Mesenchymal stem cell (in vitro differentiated cells and primary cell): Measurements from ENCODE around the gene TYR.
"Not testable (repeated sequence)": the region's sequence is repeated elsewhere in the genome, so short reads cannot be mapped to it uniquely, and the experiment has no call there.

Experiments used
- DNase-seq: peaks from one replicate; pipeline ENCODE4 v3.0.0-alpha.2; 2013
- H2AFZ ChIP-seq: one replicate; pipeline ENCODE4 v1.6.1; 2013; ENCODE audit warnings: low read depth, mild to moderate bottlenecking, control low read depth, inconsistent platforms, low read length, moderate library complexity
- H2AK5ac ChIP-seq: 2 replicates; pipeline ENCODE4 v1.6.1; 2013; ENCODE audit warnings: low read length, moderate library complexity, mild to moderate bottlenecking, inconsistent platforms; ENCODE audit not compliant: severe bottlenecking
- H2BK120ac ChIP-seq: one replicate; pipeline ENCODE4 v1.6.1; 2013; ENCODE audit warnings: low read depth, mild to moderate bottlenecking, inconsistent platforms, low read length, moderate library complexity
- H2BK12ac ChIP-seq, 2 experiments: one replicate each; pipeline ENCODE4 v1.6.1; 2013; ENCODE audit warnings: inconsistent platforms in 2 of 2, low read length in 2 of 2, mild to moderate bottlenecking in 2 of 2, moderate library complexity in 2 of 2, control low read depth in 1 of 2
- H2BK15ac ChIP-seq: one replicate; pipeline ENCODE4 v1.6.1; 2013; ENCODE audit warnings: mild to moderate bottlenecking, low read depth, inconsistent platforms; ENCODE audit not compliant: poor library complexity, severe bottlenecking
- H2BK5ac ChIP-seq: 2 replicates; pipeline ENCODE4 v1.6.1; 2013; ENCODE audit warnings: low read depth, mild to moderate bottlenecking, low read length, control low read depth, inconsistent platforms; ENCODE audit not compliant: poor library complexity, severe bottlenecking
- H3K14ac ChIP-seq, 2 experiments: one replicate each; pipeline ENCODE4 v1.6.1; 2013; ENCODE audit warnings: inconsistent platforms in 2 of 2, low read length in 2 of 2, control low read depth in 1 of 2, mild to moderate bottlenecking in 1 of 2, moderate library complexity in 1 of 2
- H3K18ac ChIP-seq, 2 experiments: one replicate each; pipeline ENCODE4 v1.6.1; 2013; ENCODE audit warnings: inconsistent platforms in 2 of 2, low read length in 2 of 2, control low read depth in 1 of 2, low read depth in 1 of 2, mild to moderate bottlenecking in 1 of 2
- H3K23ac ChIP-seq, 2 experiments: one replicate each; pipeline ENCODE4 v1.6.1; 2013; ENCODE audit warnings: inconsistent platforms in 2 of 2, low read length in 2 of 2, mild to moderate bottlenecking in 2 of 2, moderate library complexity in 2 of 2, control low read depth in 1 of 2
- H3K27ac ChIP-seq: 2 replicates; pipeline ENCODE4 v1.5.1; 2013; ENCODE audit warnings: mild to moderate bottlenecking, moderate library complexity, low read length, control low read depth, inconsistent platforms; ENCODE audit not compliant: poor library complexity, severe bottlenecking
- H3K27me3 ChIP-seq, 2 experiments: 2 replicates each; pipeline versions ENCODE4 v1.6.1 to v1.7.0; 2013; ENCODE audit warnings: low read length in 2 of 2, mild to moderate bottlenecking in 2 of 2, moderate library complexity in 2 of 2, control low read depth in 1 of 2, inconsistent platforms in 1 of 2; ENCODE audit not compliant: control insufficient read depth in 1 of 2, insufficient read depth in 1 of 2
- H3K36me3 ChIP-seq, 2 experiments: 2 replicates each; pipeline versions ENCODE4 v1.6.1 to v1.7.0; 2013; ENCODE audit warnings: low read length in 2 of 2, control low read depth in 1 of 2, inconsistent platforms in 1 of 2, low read depth in 1 of 2, mild to moderate bottlenecking in 1 of 2; ENCODE audit not compliant: insufficient read depth in 2 of 2, control insufficient read depth in 1 of 2
- H3K4ac ChIP-seq, 2 experiments: one replicate each; pipeline ENCODE4 v1.6.1; 2013; ENCODE audit warnings: inconsistent platforms in 2 of 2, low read length in 2 of 2, mild to moderate bottlenecking in 2 of 2, moderate library complexity in 2 of 2, control low read depth in 1 of 2, low read depth in 1 of 2
- H3K4me1 ChIP-seq: 2 replicates; pipeline ENCODE4 v1.6.1; 2013; ENCODE audit warnings: low read depth, low read length, control low read depth; ENCODE audit not compliant: control insufficient read depth, insufficient read depth
- H3K4me2 ChIP-seq: 2 replicates; pipeline ENCODE4 v1.6.1; 2013; ENCODE audit warnings: low read length, mild to moderate bottlenecking, inconsistent platforms; ENCODE audit not compliant: poor library complexity, severe bottlenecking
- H3K4me3 ChIP-seq, 2 experiments: 2 replicates each; pipeline versions ENCODE4 v1.5.1 to v1.7.0; 2013; ENCODE audit warnings: low read length in 2 of 2, mild to moderate bottlenecking in 2 of 2, control low read depth in 1 of 2, low read depth in 1 of 2; ENCODE audit not compliant: insufficient read depth in 1 of 2
- H3K79me1 ChIP-seq: replicated peaks from 2 replicates; pipeline ENCODE4 v1.6.1; 2013; ENCODE audit warnings: mild to moderate bottlenecking, control low read depth, low read length, inconsistent platforms; ENCODE audit not compliant: poor library complexity, severe bottlenecking
- H3K9ac ChIP-seq: 2 replicates; pipeline ENCODE4 v1.7.0; 2013; ENCODE audit warnings: mild to moderate bottlenecking, low read length, moderate library complexity
- H3K9me3 ChIP-seq: 2 replicates; pipeline ENCODE4 v1.7.0; 2013; ENCODE audit warnings: mild to moderate bottlenecking, low read length; ENCODE audit not compliant: control insufficient read depth
- H4K8ac ChIP-seq: one replicate; pipeline ENCODE4 v1.6.1; 2013; ENCODE audit warnings: inconsistent platforms, mild to moderate bottlenecking, low read length, moderate library complexity
- H4K91ac ChIP-seq: one replicate; pipeline ENCODE4 v1.6.1; 2013; ENCODE audit warnings: mild to moderate bottlenecking, low read length, inconsistent platforms
- WGBS: methylation state at CpG from one replicate; pipeline ENCODE4 v1.1.7; 2013; ENCODE audit warnings: mixed read lengths; 5-methylcytosine and 5-hydroxymethylcytosine counted together

Gene TYR

DNA sequence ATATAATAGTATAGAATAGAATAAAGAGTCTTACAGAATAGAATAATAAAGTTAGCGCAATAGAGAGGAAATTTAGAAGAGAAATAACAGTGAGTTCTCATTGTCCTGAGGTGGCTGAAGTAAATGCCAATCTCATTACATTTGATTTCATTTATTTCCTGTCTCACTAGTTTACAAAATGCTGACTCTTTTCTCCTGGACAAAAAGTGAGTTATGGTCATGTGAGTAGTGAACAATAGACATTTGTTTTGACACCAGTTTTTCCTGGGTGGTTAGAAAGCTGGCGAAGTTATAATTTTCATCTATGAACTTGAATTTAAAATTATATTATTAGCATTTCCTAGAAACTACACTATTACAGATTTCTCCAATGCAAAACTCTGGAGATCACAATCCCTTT lies 143.7 kb downstream of the TYR start:
- no peak overlapping the region for H4K91ac ChIP-seq
- no peak overlapping the region for H2AK5ac ChIP-seq
- H3K27ac ChIP-seq = no peak overlapping the region
- no peaks in the 10 kb centered on the region for H3K4me1 ChIP-seq
- no peaks in the 10 kb centered on the region for H3K36me3 ChIP-seq
- H3K18ac ChIP-seq = no peak overlapping the region
- no peak overlapping the region for H2BK15ac ChIP-seq
- H2BK120ac ChIP-seq = no peak overlapping the region
- H4K8ac ChIP-seq = no peak overlapping the region
- H3K9ac ChIP-seq = no peak overlapping the region
- no peaks in the 10 kb centered on the region for H3K9me3 ChIP-seq
- H3K23ac ChIP-seq = no peak overlapping the region
- H2BK5ac ChIP-seq = no peak overlapping the region
- no peak overlapping the region for H3K14ac ChIP-seq
- H3K79me1 ChIP-seq = no peaks in the 10 kb centered on the region
- no peak overlapping the region for H3K4me2 ChIP-seq
- no peak overlapping the region for H3K4ac ChIP-seq
- WGBS = no CpG with 5 or more reads among the region's 2 CpGs
- no peak for DNase-seq
- H2BK12ac ChIP-seq = no peak overlapping the region
- no peak overlapping the region for H3K4me3 ChIP-seq
- no peak overlapping the region for H2AFZ ChIP-seq
- H3K27me3 ChIP-seq = no peaks in the 10 kb centered on the region

DNA sequence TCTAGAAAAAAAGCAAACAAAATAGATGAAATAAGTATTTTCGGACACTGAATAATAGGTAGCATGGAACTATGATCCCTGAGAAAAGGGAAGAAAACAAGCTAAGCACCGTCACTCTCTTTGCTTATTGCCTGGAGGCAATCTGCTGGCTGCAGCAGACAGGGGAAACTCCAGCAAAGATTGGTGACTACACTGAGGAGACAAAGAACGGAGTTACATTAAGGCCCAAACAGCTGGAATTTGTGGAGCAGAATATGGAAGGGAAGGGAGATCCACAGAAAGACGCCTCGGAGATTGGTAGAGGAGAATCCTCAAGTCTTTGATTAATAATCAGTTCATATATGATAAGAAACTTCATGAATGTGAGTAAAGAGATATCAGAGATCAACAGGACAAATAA lies 150.2 kb downstream of the TYR start:
- no peaks in the 10 kb centered on the region for H3K79me1 ChIP-seq
- no peaks in the 10 kb centered on the region for H3K4me1 ChIP-seq
- no peak overlapping the region for H4K8ac ChIP-seq
- no peak overlapping the region for H3K27ac ChIP-seq
- no peak overlapping the region for H2BK5ac ChIP-seq
- H3K4me3 ChIP-seq = no peak overlapping the region
- H2BK15ac ChIP-seq = no peak overlapping the region
- WGBS = 92% methylated on average over 5 of the region's 5 CpGs
- H3K4me2 ChIP-seq = no peak overlapping the region
- no peak overlapping the region for H2BK12ac ChIP-seq
- H3K14ac ChIP-seq = no peak overlapping the region
- H3K23ac ChIP-seq = no peak overlapping the region
- no peak overlapping the region for H2BK120ac ChIP-seq
- H3K27me3 ChIP-seq = no peaks in the 10 kb centered on the region
- no peak overlapping the region for H2AFZ ChIP-seq
- H2AK5ac ChIP-seq = no peak overlapping the region
- no peak overlapping the region for H3K18ac ChIP-seq
- no peak overlapping the region for H4K91ac ChIP-seq
- no peaks in the 10 kb centered on the region for H3K9me3 ChIP-seq
- H3K9ac ChIP-seq = no peak overlapping the region
- no peak for DNase-seq
- no peak overlapping the region for H3K4ac ChIP-seq
- no peaks in the 10 kb centered on the region for H3K36me3 ChIP-seq

DNA sequence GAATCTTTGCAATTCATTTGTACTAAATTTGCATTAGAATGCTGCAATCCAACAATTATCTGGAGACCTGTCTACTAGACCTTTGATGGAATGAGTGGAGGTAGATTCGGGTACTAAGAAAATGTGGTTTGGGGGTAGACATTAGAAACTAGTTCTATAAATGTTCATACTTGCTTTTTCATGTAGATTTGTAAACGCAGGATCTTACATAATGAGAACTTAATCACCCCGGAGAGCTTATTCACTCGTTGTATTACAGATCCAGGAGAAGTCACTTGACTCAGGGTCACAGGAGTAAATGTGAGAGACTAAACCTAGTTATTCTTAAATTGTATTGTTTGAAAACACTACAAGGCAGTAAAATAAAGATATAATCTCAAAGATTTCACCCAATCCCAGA lies 154.3 kb downstream of the TYR start:
- not testable (repeated sequence) for DNase-seq, H3K27ac ChIP-seq, H2BK120ac ChIP-seq, H2BK5ac ChIP-seq, H4K8ac ChIP-seq, H3K14ac ChIP-seq, H3K4me1 ChIP-seq, H3K4me3 ChIP-seq, H3K18ac ChIP-seq, H2BK15ac ChIP-seq, H3K9ac ChIP-seq, H3K23ac ChIP-seq, H2AFZ ChIP-seq, H3K4me2 ChIP-seq, H2BK12ac ChIP-seq, H2AK5ac ChIP-seq, H3K79me1 ChIP-seq, H3K4ac ChIP-seq, H3K27me3 ChIP-seq, H3K9me3 ChIP-seq, H4K91ac ChIP-seq, H3K36me3 ChIP-seq
- WGBS = 88% methylated on average over 4 of the region's 4 CpGs

GRCh38 chr11:89333704-89334103 lies 156.0 kb downstream of the TYR start:
- H3K4me2 ChIP-seq, H2BK5ac ChIP-seq, H3K4me3 ChIP-seq, H2BK15ac ChIP-seq, H2BK12ac ChIP-seq, H3K14ac ChIP-seq, H3K4ac ChIP-seq, H4K8ac ChIP-seq, H3K79me1 ChIP-seq, H3K27me3 ChIP-seq, H3K27ac ChIP-seq, H3K4me1 ChIP-seq, H3K9me3 ChIP-seq, H3K36me3 ChIP-seq, H2AFZ ChIP-seq, H2BK120ac ChIP-seq, H3K23ac ChIP-seq, H2AK5ac ChIP-seq, H3K18ac ChIP-seq, H4K91ac ChIP-seq: not testable (repeated sequence)
- DNase-seq = peak; percentile 46
- H3K9ac ChIP-seq = peak overlapping the region; percentile 66
- 67% methylated on average over 1 of the region's 1 CpG for WGBS
